Neural progenitor cell (in vitro differentiated cells): ENCODE data around the gene BICDL2.

Experiments
- EZH2 ChIP-seq: fragments of 200-600 bp; sonication (generic); IDR thresholded peaks from 2 replicates; pipeline ENCODE4 v1.6.1; 2017; ENCODE audit warnings: antibody characterized with exemption, mild to moderate bottlenecking, moderate library complexity
- TF ChIP-seq, protein P1 (sequence below): fragments of 200-600 bp; sonication (generic); IDR thresholded peaks from 2 replicates; pipeline ENCODE4 v1.5.1; 2017; ENCODE audit warnings: antibody characterized with exemption, mild to moderate bottlenecking

DNA sequence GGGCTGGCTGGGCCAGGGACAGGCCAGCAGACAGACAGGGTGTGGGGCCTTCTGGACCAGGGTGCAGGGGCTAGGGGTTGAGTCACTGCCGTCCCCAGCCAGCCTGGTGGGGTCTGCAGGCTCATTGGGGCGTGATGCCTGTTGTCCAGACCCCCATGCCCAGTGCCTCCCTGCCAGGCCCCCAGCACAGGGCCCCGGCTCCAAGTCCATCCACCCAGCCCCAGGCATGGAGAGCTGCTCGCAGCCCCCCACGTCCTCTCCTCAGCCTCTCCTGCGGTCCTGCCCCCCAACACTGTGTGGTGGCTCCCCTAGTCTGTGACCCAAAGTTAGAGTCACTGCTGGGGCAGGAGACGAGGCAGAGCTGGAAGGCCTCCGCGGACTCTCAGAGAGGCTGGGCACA lies 49.5 kb downstream of the BICDL2 start:
- TF ChIP-seq, protein P1, sequence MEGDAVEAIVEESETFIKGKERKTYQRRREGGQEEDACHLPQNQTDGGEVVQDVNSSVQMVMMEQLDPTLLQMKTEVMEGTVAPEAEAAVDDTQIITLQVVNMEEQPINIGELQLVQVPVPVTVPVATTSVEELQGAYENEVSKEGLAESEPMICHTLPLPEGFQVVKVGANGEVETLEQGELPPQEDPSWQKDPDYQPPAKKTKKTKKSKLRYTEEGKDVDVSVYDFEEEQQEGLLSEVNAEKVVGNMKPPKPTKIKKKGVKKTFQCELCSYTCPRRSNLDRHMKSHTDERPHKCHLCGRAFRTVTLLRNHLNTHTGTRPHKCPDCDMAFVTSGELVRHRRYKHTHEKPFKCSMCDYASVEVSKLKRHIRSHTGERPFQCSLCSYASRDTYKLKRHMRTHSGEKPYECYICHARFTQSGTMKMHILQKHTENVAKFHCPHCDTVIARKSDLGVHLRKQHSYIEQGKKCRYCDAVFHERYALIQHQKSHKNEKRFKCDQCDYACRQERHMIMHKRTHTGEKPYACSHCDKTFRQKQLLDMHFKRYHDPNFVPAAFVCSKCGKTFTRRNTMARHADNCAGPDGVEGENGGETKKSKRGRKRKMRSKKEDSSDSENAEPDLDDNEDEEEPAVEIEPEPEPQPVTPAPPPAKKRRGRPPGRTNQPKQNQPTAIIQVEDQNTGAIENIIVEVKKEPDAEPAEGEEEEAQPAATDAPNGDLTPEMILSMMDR, result no peak
- TF ChIP-seq EZH2, result no peak
